Measurements from ENCODE around the gene SDHA. TPM values are rescaled to one million over a fixed set of nuclear protein-coding genes. Genes with fewer than 3 reads are reported as not detected.

The SDHA gene
- total and polyA plus RNA-seq, 2 of the 13 experiments (the other 11 are each of a cell fraction or from before 2014, with no cell fraction given): 185 to 240 TPM

DNA sequence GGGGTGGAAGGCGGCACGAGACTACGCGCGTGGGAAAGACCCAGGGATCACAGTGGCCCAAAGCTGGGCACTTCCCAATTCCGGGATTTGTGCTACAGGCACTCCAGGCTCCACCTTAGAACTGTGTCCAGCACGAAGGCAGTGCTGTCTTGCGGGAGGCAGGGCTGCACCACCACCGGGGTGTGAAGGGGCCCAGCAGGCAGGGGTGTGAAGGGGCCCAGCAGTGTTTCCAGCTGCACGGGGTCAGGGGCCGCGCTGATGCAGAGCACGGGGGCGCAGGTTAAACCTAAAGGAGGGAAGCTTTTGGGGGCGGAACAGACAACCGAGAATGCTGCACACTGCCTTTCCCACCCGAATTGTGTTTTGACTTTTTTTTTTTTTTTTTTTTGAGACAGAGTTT is 52.2 kb downstream of the SDHA start (continued):
- TF ChIP-seq, protein P1, sequence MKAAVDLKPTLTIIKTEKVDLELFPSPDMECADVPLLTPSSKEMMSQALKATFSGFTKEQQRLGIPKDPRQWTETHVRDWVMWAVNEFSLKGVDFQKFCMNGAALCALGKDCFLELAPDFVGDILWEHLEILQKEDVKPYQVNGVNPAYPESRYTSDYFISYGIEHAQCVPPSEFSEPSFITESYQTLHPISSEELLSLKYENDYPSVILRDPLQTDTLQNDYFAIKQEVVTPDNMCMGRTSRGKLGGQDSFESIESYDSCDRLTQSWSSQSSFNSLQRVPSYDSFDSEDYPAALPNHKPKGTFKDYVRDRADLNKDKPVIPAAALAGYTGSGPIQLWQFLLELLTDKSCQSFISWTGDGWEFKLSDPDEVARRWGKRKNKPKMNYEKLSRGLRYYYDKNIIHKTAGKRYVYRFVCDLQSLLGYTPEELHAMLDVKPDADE (CRISPR knock-in tag; IDR thresholded peaks at IDR 0.05): no peak
- TF ChIP-seq TBX3 (IDR thresholded peaks at IDR 0.05; ENCODE audit: borderline replicate concordance) (no peak), ZIK1 (CRISPR knock-in tag; IDR thresholded peaks at IDR 0.05; ENCODE audit: borderline replicate concordance, low read depth) (no peak), NFIC (IDR thresholded peaks at IDR 0.05; ENCODE audit: low read length) (no peak), PAWR (CRISPR knock-in tag; IDR thresholded peaks at IDR 0.05; ENCODE audit: borderline replicate concordance) (no peak), TBL1XR1 (IDR thresholded peaks at IDR 0.05; ENCODE audit: borderline replicate concordance, low read length, partially characterized antibody) (no peak), FOXA1 (IDR thresholded peaks at IDR 0.05) (no peak), FOXA1 (CRISPR knock-in tag; IDR thresholded peaks at IDR 0.05) (no peak), POLR2AphosphoS5 (IDR thresholded peaks at IDR 0.05; ENCODE audit: low read depth, low read length) (no peak), ATRX (CRISPR knock-in tag; IDR thresholded peaks at IDR 0.05; ENCODE audit: borderline replicate concordance) (no peak), RBFOX2 (IDR thresholded peaks at IDR 0.05; ENCODE audit: low read depth, low read length) (no peak), ZNF772 (CRISPR knock-in tag; IDR thresholded peaks at IDR 0.05) (no peak), HNF4G (IDR thresholded peaks at IDR 0.05; ENCODE audit: borderline replicate concordance, low read depth, low read length) (no peak), HNF4G (CRISPR knock-in tag; IDR thresholded peaks at IDR 0.05; ENCODE audit: borderline replicate concordance, low read depth) (no peak), ZBTB38 (CRISPR knock-in tag; IDR thresholded peaks at IDR 0.05) (0 out of 2 replicates have a peak, but pooled peaks have one; percentile 39), ZNF780A (CRISPR knock-in tag; IDR thresholded peaks at IDR 0.05) (no peak), REXO4 (CRISPR knock-in tag; IDR thresholded peaks at IDR 0.05; ENCODE audit: borderline replicate concordance) (no peak)
- TF ChIP-seq, protein P2, sequence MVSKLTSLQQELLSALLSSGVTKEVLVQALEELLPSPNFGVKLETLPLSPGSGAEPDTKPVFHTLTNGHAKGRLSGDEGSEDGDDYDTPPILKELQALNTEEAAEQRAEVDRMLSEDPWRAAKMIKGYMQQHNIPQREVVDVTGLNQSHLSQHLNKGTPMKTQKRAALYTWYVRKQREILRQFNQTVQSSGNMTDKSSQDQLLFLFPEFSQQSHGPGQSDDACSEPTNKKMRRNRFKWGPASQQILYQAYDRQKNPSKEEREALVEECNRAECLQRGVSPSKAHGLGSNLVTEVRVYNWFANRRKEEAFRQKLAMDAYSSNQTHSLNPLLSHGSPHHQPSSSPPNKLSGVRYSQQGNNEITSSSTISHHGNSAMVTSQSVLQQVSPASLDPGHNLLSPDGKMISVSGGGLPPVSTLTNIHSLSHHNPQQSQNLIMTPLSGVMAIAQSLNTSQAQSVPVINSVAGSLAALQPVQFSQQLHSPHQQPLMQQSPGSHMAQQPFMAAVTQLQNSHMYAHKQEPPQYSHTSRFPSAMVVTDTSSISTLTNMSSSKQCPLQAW (CRISPR knock-in tag; IDR thresholded peaks at IDR 0.05): no peak
- TF ChIP-seq, protein P3, sequence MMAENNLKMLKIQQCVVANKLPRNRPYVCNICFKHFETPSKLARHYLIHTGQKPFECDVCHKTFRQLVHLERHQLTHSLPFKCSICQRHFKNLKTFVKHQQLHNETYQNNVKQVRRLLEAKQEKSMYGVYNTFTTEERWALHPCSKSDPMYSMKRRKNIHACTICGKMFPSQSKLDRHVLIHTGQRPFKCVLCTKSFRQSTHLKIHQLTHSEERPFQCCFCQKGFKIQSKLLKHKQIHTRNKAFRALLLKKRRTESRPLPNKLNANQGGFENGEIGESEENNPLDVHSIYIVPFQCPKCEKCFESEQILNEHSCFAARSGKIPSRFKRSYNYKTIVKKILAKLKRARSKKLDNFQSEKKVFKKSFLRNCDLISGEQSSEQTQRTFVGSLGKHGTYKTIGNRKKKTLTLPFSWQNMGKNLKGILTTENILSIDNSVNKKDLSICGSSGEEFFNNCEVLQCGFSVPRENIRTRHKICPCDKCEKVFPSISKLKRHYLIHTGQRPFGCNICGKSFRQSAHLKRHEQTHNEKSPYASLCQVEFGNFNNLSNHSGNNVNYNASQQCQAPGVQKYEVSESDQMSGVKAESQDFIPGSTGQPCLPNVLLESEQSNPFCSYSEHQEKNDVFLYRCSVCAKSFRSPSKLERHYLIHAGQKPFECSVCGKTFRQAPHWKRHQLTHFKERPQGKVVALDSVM (CRISPR knock-in tag; IDR thresholded peaks at IDR 0.05): no peak
- TF ChIP-seq, protein P4, sequence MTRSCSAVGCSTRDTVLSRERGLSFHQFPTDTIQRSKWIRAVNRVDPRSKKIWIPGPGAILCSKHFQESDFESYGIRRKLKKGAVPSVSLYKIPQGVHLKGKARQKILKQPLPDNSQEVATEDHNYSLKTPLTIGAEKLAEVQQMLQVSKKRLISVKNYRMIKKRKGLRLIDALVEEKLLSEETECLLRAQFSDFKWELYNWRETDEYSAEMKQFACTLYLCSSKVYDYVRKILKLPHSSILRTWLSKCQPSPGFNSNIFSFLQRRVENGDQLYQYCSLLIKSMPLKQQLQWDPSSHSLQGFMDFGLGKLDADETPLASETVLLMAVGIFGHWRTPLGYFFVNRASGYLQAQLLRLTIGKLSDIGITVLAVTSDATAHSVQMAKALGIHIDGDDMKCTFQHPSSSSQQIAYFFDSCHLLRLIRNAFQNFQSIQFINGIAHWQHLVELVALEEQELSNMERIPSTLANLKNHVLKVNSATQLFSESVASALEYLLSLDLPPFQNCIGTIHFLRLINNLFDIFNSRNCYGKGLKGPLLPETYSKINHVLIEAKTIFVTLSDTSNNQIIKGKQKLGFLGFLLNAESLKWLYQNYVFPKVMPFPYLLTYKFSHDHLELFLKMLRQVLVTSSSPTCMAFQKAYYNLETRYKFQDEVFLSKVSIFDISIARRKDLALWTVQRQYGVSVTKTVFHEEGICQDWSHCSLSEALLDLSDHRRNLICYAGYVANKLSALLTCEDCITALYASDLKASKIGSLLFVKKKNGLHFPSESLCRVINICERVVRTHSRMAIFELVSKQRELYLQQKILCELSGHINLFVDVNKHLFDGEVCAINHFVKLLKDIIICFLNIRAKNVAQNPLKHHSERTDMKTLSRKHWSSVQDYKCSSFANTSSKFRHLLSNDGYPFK (CRISPR knock-in tag; IDR thresholded peaks at IDR 0.05; ENCODE audit: borderline replicate concordance): no peak
- TF ChIP-seq, protein P5, sequence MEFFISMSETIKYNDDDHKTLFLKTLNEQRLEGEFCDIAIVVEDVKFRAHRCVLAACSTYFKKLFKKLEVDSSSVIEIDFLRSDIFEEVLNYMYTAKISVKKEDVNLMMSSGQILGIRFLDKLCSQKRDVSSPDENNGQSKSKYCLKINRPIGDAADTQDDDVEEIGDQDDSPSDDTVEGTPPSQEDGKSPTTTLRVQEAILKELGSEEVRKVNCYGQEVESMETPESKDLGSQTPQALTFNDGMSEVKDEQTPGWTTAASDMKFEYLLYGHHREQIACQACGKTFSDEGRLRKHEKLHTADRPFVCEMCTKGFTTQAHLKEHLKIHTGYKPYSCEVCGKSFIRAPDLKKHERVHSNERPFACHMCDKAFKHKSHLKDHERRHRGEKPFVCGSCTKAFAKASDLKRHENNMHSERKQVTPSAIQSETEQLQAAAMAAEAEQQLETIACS (CRISPR knock-in tag; IDR thresholded peaks at IDR 0.05): no peak
- TF ChIP-seq, protein P6, sequence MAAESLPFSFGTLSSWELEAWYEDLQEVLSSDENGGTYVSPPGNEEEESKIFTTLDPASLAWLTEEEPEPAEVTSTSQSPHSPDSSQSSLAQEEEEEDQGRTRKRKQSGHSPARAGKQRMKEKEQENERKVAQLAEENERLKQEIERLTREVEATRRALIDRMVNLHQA (CRISPR knock-in tag; IDR thresholded peaks at IDR 0.05): no peak
